Hematopoietic multipotent progenitor cell treated with erythropoietin and hydrocortisone succinate and interleukin-3 and kit ligand, for 6 days (in vitro differentiated cells): Measurements from ENCODE around the gene NINL.

Experiments
- DNase-seq: peaks from one replicate; pipeline ENCODE4 v3.0.0-alpha.2; 2015

Gene NINL

DNA sequence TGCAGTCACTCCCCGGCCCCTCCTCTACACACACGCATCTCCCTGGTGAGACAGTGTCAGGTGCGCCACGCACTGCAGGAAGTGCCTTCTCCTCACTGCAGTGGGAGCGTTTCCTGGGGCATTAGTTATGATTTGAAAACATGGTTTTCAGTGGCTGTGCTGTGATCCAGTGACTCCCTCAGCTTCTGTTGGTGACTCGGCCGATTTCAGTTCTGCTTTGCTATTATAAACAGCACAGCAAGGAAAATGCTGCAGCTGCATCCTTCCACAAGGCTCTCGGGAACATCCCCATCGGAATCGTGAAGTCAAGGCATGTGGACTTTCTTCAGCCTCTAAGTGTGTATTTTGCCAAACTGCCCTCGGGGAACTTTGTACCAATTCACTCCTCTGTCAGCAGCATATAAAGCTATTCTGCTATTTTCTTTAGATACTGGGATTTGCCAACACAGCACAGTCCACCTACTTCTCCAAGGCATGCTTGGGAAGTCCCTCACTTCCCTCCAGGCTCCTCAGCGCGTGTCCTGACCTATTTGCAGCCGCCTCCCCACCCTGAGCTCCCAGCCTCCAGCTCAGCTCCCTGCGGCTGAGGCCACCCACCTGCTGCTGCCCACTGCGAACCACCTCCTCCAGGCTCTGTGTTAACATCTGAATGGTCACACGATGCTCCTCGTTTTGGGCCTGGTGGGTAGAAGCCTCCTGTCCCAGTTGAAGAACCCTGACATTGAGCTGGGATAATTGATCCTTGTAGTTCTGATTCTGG lies 123.4 kb downstream of the NINL start:
- no peak for DNase-seq

DNA sequence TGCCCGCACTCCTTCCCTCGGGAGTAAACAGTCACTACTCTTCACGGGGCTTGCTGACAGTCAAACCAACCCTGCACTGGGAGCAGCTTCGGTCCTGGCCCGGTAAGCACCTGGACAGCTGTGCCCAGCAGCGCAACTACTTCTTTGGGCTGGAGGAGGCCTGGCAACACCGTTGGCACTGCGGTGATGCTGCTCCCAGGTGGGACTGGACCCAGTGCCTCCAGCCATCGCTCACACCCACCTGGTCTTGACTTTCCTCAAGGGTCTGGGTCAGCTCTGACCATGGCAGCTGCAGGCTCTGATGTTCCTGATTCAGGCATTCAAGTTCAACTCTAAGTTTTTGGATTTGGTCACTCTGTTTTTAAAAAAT lies 124.1 kb downstream of the NINL start:
- DNase-seq: no peak

DNA sequence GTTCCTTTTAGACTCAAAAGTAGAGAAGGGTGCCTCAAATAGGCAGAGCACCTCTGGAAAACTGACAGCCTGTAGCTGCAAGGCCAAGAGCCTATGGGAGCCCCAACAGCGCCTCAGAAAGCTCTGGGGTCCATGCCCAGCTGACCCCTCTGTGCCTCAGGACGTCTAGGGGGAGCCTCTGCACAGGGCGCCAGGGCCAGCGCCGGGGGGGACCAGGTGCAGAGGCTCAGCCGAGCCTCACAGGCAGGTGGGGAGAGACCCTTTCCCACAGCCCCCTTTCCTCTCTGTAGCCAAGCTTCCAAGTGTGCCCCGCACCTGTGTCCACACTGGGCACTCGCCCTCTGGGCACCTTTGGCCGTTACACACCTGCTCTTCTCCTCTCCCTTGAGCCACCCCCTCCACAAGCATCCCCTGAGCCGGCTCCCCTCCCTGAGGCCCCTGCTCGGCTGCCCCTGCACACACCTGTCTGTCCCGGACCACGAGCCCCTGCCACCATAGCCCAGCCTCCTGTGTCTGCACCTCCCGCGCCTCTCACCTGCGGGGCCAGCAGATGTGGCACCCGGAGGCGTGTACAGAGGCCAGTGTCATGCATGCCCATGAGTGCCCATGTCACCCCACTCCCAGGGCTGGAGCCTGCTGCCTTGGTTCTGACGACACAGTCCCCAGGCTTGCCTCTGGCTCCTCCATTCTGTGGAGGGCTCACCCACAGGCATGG lies 124.6 kb downstream of the NINL start:
- no peak for DNase-seq

DNA sequence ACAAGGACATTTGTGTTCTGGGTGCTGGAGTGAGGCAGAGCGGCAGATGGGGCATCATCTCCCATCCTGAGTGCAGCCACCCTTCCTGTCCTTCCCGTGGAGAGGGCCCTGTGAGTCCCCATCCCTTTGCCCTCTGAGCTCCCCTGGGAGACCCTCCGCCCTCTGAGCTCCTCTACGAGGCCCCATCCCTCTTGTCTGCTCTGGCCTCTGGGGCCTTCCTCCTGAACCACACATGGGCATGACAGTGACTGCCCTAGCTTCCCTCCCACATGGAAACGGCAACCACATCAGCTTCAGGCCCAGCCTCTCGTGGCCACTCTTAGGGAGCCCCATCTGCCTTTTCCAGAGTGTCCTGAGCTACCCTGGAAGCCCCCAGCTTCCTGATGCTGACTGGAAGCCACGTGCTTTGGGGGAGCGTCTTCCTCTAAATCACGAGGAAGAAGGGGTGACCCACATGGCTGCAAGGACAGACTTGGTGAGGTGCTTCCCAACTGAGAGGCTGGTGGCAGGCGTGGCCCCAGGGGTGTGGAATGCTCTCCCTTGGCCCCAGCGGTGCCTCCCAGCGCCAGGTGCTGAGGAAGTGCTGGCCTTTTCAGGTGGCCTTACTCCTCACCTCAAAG lies 125.3 kb downstream of the NINL start:
- DNase-seq: no peak

DNA sequence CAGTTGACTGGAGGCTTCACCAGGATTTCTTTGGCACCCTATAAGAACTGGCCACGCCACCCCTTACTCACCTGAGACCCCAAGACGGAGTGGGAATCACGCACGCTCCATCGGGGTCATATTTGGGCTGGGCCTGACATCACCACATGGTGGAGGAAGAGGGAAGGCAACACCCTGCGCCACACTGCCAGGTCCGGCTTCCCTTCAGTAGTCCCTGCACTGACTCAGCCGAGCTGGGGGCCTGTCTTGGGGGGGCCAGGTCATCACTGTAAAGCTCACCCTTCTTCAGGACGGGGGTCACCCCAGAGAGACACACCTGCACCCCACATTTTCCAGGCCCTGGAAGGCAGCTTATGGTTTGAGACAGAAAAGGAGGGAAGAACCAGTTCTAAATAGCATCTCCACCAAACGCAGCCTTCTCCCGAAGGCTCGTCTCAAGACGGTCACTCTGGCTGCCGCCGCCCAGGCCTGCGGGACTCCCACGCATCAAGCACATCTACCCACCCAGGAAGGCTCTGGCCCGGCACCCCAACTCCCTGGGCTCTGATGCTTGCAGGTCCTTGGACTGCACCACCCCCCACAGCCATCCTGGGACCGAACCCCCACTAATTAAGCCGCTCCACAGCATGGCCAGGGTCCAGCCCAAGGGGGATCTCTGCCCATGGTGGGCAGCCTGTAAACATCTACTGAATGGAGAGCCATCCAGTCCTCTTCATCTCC lies 126.1 kb downstream of the NINL start:
- DNase-seq: no peak

DNA sequence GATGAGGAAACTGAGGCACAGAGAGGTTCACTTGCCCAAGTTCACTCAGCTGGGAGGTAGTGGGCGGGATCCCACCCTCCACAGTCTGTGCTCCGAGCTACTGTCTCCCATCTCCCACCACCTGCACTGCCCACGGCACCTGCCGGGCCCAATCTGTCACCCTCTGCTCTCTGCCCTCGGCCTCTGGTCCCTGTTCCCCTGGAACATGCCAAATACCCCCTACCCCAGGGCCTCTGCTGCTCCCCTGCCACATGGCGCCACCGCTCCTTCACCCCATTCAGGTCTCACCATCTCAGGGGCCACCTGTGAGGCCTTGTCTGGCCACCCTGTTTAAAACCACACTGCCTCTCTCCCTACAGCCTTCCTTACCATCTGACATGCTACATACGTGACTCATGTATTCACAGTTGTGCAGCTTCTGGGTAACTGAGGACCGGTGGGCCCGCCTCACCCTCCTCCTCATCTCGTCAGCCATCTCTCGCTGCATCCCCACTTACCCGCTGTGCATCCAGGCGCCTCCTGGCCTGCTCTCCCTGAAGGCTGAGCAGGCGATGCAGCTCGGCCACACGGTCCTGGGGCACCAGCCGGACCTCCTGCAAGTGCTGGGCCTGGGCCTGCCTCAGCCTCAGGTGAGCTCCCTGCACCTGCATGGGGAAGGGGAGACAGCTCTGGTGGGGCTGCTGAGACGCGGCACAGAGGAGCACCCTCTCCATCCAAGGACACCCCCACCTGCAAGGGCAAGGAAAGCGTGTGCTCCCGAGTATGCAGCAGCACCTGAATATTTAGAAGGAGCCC lies 127.2 kb downstream of the NINL start:
- no peak for DNase-seq

DNA sequence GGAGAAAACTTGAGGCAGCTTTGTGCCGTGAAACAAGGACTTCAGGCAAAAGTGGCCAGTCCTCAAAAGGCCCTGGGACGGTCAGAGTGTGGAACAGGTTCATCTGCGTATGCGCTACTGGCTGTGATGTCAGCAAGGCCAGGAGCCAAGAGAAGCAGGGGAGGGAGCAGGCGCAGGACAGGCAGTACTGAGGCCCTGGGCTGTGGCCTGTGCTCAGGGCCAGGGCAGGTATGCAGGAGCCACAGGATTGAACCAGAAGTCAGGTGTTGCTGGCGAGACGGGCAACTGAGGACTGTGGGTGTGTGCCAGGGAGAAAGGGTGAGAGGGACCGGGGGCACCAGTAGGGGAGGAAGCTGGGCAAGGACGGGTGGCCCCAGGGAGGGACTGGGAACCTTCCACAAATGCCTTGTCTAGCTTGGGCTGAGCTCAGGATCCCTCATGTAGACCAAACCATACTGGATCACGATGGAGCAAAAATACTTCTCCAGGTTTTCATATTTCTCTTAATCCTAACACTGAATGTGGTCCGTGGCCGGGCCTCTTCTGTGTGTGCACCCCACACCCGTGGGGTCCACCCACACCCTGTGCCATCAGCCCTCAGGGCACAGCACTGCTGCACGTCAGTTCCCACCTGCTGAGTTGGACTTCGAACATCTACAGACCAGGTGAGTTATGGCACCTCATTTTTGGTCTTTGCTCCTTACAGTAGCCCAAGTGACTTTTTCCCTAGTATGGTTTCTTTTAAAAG lies 131.0 kb downstream of the NINL start:
- no peak for DNase-seq

DNA sequence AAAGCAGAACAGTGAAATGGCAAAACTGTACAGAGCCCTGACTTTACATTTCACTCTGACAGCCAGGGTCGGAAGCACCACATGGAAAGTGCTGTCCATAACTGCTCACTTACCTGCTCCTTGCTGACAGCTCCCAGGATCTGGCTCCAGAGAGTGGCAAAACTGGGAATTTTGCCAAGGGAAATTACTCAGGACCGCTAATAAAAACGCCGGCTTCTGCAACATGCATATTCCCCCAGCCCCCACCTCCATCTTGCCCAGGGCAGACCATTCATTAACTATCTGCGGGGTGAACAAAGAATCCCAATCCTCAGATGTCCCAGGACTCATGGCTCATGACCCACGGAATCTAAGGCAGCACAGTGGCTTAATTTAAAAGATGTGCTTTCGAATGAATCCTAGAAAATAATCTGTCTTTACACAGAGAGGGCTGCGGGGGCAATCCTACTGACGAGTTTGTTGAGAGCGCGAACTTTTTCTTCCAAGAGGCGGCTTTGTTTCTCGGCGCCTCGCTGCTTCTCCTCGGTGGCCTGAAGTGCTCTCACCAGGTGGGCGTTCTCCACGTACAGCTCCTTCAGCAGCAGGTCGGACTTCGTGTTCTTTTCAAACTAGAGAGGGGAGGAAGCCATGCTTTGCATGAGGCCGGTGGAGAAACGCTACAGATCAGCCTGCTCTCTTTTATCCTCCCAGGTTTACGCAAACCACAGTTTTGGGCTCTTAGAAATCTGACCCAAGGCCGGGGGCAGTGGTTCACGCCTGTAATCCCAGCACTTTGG lies 132.1 kb downstream of the NINL start:
- DNase-seq: no peak

DNA sequence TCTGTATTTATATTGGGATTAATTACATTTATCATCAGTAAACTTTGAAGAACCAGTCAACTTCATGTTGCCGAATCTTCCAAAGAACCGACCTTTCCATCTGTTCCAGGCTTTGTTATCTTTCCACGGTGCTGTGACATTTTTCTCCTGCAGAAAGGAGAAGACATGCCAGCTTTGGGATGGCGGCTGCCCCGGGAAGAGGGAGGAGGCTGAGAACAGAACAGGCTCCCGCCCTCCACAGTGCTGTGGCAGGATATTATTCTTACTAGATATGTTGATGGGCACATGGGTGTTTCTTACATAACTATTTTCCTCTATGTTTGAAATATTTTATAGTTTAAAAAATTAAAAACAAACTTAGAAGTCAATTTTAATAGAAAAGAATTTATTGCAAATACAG lies 133.0 kb downstream of the NINL start:
- DNase-seq: no peak

DNA sequence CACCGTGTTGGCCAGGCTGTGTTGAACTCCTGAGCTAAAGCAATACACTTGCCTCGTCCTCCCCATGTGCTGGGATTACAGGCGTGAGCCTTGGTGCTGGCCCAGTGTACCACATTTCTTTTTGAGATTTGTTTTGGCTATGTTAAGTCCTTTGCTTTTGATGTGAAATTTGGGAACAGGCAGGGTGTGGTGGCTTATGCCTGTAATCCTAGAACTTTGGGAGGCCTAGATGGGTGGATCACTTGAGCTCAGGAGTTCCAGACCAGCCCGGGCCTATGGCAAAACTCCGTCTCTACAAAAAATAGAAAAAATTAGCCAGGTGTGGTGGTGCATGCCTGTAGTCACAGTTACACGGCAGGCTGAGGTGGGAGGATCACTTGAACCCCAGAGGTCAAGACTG lies 137.7 kb downstream of the NINL start:
- no peak for DNase-seq

DNA sequence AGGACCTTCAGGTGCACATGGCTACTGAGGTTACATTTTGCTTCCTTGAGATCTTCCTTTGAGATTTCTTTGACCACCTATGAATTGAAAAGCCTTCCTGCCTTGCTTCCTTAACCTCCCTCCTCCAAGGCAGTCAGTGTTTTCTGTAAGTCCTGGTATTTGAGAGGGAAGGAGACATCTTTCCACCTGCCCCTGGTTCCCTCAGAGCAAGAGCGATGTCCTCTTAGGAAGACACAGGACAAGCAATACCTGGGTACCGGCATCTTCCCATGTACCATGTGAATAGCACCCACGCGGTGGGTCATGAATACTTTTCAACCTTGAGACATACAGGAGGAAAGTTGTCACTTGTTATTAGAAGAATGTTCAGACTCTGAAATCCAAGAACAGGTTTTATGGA lies 140.8 kb downstream of the NINL start:
- DNase-seq: no peak

DNA sequence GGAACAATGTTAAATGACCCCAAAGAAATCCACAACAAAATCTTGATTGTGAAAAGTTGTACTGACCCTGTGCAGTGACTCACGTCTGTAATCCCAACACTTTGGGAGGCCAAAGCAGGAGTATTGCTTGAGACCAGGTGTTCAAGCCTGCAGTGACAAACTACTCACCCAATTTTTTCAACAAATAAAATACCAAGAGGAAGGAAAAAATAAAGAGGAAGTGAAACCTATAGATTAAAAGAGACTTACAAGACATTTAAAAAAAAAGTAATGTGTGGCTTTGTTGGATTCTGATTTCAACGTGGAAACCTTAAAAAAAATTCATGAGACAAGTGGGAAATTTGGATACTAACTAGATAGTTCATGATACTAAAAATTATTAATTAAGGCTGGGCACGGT lies 146.0 kb downstream of the NINL start:
- DNase-seq: peak; percentile 8

DNA sequence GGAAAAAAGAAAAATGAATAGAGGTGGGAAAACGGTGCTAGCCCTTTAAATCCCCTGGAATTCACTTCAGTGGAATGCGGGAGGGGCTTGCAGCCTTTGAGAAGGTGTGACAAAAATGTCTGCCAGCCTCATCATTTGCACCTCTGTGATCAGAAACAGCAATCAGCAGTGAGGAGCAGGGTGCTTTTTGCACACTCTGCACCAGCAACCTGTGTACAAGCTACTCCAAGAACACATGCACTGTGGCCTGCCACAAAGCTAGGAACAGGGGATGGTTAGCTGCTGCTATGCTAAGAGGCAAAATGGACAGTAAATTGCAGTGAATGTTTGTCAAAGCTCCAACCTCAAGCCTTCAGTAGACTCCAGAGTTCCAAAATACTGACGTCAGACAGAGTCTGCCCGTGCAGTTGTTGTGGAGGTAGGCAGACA lies 148.2 kb downstream of the NINL start:
- no peak for DNase-seq

DNA sequence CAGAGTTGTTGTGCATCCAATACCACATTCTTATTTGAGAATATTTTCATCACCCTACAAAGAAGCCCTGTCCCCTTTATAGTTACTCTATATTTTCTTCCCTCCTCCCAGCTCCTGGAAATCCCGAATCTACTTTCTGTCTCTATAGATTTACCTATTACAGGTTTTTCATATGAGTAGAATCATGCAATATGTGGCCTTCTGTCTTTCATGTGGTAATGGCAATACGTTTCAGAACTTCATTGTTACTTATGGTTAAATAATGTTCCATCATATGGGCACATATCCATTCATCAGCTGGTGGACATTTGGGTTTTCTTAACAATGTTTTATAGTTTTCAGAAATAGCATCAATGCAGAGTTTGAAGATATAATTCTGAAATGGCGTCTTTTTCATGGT lies 160.8 kb downstream of the NINL start:
- no peak for DNase-seq

DNA sequence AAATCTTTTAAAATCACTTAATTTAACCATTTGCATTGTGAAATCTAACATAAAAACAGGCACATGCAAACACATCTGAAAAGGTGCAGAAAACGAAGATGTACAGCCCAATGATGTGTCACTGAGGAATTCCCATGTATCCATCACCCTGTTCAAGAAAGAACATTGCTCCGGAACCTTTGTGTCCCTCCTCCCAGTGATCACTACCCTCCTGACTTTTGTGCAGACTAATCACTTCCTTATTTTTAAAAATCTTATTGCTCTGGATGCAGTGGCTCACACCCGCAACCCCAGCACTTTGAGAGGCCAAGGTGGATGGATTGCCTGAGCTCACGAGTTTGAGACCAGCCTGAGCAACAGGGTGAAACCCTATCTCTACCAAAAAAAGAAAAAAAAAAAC lies 163.3 kb downstream of the NINL start:
- DNase-seq: no peak

DNA sequence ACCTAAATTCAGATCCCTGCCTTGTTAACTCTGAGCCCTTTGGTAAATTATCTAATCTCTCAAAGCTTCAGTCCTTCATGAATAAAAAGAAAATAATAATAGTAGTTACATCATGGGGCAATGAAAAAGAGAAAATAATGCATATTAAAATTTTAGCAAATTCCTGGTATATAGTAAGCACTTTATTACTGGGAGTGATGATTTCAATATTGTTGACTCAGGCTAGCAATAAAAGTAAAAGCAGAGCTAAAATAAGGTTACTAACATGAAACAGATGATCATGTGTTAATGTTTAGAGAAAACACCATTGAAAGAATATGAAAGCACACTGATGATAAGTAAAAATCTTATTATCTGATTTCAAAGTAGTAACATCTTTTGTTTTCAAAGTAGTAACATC lies 164.2 kb downstream of the NINL start:
- DNase-seq: no peak

DNA sequence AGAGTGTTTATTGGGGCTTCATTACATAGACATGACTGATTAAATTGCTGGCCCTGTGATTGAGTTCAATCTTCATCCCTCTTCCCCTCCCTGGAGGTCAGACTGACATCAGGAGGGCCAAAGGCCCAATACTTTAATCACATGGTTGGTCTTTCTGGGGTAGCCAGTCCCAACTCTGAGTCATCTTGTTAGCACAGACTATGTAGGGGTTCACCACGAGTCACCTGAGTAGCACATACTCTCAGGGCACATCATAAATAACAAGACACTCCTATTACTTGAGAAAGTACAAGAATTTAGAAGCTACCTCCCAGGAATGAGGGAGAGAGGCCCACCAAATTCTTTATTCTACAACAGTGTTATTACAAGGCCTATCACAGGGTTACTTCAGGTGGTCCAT lies 166.6 kb downstream of the NINL start:
- DNase-seq: no peak

DNA sequence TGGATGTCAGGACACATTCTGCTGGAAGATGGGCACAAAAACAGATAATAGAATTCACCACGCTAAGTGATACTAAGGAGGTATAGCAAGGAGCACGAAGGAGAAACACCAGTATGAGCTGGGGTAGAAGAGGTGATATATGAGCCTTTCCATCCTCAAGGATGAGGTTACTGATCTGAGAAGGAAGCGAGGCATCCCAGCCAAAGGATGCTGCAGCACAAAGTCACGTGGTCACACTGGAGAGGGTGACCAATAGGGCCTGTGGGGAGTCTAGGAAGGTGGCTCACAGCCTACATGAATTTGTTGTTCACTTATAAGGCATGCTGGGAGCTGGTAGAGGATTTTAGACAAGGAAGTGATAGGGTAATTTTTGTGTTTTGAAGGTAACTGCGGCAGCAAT lies 176.4 kb downstream of the NINL start:
- no peak for DNase-seq

DNA sequence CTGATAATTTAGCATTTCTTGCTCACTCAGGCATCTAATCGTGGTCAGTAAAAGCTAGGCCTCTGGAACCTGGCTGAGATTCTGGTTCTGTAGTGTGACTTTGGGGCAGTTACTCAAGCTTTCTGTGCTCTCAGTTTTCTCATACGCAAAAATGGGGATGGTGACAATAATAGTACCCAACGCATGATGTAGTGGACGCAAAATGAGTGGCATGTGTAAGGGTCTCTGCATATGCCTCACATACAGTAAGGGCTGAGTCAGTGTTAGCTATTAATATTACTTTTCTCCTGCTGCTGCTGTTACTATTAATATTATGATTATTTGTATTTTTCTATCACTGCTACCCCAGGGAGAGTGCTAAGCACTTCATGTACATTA lies 177.2 kb downstream of the NINL start:
- peak; percentile 18 for DNase-seq

DNA sequence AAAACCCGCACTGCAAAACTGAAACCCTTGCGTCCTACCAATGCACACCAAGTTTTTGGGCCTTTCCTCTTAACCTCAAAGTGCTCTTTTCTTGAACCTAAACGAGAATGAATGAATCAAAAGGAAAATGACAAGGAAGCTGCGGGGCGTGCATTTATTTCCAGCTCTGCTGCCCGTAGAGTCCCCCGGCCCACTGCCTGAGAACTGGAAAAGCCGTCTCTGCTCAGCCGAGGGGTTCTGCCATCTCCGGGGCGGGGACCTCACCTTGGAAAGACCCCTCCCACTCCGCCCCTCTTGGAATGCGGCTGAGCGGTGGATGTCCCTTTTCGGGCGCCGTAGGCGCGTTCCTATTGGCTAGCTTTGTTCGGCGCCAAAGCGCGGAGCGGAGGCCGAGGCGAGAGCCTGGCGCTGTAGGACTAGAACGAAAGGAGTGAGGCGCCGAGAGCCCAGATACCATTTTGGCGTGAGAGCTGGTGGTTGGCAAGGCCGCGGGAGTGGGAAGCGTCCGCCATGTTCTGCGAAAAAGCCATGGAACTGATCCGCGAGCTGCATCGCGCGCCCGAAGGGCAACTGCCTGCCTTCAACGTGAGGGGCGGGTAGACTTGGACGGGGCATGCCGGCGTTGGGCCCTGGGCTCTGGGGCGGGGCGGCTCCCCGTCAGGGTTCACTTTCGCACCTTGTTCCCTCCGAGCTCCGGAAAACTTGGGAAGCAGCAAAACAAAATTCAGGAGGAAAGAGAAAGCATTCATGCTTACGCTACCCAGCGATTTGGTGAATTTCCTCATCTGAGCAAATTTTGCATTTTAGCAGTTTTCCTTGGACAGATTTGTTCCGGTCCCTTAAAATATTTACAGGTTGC lies 177.8 kb downstream of the NINL start, which contains the start of gene GINS1:
GINS1 (plus strand) TSS at position 363 of the 859 bp plus-strand sequence; CDS start at position 511, 148 bp downstream.
- DNase-seq: peak; percentile 92
